ENCODE results near the gene AGAP1.

AGAP1 gene

DNA sequence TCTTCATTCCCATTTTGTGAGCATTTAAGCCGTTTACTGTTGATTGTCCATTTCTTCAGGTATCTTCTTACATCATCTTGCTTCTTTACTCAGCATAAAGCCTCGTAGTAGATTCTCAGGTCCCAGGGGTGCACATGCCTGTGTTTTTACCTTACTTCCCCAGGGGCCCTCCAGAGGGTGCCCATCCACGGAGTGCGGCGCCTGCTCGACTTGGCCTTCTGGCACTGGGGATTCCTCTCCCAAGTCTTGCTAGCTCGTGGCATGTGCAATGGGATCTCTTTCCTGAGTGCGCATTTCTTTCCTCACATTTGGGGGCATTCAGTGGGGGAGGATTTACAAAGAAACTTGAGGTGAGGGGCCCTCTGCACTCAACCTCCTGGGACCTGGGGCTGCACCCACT is 148.1 kb downstream of the AGAP1 start:
- DNase-seq: no peak

DNA sequence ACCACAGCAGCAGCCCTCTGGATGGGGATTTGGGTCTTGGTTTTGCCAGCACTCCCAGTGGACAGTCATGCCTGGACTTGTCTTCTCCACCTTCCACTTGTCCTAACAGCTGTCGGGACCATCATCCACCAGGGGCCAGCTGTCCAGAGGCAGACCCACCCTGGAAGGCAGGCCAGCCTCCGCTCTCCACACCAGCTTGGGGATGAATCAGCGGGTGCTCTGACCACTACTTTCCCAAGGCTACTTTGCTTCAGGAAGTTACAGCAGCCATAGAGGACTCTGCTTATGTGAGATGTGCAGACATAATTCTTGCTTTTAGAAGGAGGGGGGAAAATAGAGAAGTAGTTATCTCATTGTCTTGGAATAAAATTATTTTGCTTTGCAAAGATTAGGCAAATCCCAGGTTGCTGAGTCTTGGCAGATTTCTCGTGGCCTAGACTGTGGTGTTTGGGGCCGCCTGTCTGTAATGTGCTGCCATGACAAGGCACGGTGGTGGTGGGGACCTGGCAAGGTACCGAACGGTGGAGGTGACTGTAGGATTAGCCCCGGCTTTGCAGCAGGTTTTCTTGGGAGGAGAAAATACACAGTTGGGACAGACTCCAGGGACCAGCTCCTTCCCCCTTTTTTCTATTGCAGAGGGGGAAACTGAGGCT is 148.7 kb downstream of the AGAP1 start:
- DNase-seq: no peak

- DNase-seq: peak; percentile 60
Observed at GRCh38 chr2:235643680-235644511, 150.1 kb downstream of the AGAP1 start.

DNA sequence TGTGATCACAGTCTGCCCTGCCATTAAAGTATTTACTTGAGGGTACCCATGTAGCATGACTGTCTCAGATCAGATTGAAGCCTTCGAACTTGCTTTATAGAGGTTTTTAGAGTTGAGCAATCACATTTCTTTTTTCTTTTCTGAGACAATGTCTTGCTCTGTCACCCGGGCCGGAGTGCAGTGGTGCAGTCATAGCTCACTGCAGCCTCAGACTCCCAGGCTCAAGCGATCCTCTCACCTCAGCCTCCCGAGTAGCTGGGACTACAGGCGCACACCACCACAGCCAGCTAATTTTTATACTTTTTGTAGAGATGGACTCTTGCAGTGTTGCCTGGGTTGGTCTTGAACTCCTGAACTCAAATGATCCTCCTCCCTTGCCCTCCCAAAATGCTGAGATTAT is 153.4 kb downstream of the AGAP1 start:
- DNase-seq: no peak

GRCh38 chr2:235647877-235648276 is 154.0 kb downstream of the AGAP1 start:
- no peak for DNase-seq

- no peak for DNase-seq
Observed at GRCh38 chr2:235649418-235649817, 155.6 kb downstream of the AGAP1 start.

DNA sequence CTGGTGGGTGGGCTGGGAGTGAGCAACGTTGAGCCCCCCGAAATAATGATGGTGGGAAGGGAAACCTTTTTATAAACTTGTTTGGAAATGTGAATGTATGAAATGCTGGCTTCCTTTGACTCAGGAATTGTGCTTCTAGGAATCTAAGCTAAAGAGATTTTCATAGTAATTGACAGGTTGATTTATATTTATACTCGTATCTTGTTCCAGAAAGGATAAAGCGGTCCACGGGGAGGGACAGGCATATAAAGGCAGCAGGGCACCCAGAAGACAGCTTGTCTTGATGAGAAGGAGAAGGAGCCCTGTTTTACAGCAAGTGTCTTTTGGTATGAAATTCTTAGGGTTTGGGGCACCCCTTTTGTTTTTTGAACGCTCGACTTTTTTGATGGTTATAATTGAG is 157.8 kb downstream of the AGAP1 start:
- DNase-seq: no peak

DNA sequence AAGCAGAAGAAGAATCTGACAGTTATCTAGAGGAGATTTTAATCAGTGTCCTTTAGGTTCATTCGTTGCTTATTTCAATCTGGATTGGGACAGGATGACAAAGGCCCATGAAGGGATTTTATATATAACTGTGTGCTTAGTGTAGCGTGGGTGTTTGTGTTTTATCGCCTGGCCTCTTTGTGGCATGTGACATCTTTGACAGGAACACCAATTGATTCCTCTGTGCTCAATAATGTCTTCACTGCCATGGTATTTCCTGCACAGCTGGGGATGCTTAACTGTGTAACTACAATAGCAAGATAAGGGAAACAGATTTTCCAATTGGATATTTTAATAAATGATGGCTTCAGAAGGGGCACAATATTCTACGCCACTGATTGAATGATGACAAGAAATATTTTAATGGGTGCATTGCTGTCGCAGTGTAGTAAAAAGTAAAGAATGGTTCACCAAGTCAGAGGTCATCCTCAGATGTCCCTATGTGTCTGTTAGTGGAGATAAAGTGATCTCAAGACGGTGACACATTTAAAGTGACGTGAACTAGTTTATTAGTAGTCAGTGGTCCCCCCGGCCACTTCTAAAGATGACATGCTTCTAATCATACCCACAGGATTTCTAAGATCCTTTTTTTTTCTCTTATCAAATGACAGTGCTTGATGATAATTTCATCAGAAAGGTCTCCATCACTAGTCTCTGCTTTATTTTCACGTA is 160.4 kb downstream of the AGAP1 start:
- DNase-seq: no peak

- no peak for DNase-seq
Observed at GRCh38 chr2:235658351-235659174, 164.7 kb downstream of the AGAP1 start.

DNA sequence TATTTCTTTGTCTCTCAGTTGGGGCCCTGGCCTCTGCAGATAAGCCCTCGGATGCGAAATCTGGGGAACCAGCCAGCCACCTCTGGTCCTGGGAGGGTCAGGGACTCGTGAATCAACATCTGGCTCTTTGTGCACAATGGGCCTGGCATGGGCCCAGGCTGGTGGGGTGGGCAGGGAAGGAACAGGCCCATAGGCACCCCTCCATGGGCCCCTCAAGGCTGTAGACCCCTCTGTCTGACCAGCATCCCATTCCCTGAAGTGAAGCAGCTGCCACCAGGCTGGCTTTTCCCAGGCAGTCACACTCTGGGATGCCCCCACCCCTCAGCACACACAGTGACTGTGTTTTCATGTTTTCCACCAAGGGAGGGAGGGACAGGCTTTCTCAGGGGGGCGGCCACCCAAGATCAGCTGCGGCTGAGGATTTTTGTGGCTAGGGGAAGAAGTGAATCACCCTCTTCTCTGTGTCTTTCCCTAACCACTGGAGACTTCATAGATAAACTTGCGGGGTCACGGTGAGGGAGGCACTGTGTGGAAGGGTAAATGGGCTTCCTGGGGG is 166.0 kb downstream of the AGAP1 start:
- no peak for DNase-seq

DNA sequence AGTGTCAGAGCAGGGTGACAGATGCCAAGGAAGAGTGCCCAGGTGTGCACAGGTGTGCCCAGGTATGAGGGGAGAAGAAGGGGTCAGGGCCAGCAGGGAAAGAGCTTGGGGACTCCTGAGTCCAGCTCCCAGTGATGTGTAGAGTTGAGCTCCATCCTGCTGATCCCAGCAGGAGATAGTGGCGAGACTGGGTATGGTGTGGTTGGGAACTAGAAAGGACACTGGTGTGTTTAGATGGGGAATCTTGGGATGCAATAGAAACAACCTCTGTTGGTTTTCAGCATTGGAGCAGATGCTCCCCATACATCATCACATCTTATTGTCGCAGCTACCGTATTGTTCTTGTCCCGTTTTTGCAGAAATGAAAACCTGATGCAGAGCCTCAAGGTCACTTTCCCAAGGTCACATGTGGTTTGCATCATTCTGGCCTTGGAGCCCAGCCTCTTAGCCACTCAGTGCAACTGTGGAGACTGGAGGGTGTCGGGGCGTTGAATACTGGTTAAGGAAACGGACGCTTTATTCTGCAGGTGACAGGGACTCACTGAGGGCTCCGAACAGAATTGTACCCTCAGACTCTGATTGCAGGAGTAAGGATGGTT is 166.7 kb downstream of the AGAP1 start:
- DNase-seq: no peak

DNA sequence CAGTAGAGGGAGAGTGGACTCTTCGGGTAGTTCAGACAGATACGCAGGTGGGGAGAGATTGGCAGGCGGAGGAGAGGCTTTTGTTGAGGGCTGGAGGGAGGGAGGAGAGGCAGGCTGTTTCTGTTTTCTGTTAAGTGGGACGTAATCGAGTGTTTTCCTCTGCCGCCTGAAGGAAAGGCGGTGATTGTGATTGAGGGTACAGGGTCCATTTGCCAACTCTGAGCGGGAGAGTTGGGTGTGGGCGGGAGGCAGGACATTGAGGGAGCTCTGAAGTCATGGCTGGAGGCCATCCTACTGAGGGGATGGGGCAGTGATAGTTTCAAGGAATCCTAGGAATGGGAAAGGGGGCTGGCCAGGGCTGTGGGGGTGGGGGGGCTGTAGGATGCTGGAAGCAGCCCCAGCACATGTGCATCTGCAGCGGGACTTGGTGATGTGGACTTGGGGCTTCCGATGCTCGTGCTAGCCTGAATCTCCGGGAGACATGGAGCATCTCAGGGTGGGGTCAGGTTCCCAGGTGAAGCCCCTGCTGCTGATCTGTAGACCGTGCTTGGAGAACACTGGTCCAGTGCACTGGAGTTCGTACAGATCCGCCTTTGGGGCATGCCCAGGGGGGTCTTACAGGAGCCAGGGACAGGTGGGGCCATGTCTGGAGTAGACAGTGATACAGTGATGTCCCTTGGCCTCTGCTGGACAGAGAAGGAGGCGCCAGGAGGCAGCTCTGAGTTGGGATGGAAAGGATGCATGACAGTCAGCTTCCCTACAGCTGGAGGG is 167.5 kb downstream of the AGAP1 start:
- DNase-seq: no peak

DNA sequence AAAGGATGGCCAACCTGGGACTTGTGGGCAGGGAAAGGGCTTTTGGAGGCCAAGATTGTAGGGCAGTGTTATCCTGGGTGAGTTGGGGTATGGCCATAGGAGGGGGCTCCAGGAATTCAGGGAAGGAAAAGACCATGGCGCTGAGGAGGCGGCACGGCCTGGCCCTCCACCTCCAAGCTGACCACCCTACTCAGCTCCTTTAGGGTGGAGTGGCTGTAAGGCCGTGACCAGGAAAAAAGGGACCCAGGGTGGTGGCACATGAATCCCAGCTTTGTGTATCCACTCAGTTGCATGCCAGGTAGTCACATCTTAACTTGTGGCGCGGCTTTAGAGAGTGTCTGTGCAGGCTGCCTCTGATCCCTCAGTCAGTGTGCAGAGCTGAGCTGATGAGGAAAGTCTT is 168.1 kb downstream of the AGAP1 start:
- no peak for DNase-seq

DNA sequence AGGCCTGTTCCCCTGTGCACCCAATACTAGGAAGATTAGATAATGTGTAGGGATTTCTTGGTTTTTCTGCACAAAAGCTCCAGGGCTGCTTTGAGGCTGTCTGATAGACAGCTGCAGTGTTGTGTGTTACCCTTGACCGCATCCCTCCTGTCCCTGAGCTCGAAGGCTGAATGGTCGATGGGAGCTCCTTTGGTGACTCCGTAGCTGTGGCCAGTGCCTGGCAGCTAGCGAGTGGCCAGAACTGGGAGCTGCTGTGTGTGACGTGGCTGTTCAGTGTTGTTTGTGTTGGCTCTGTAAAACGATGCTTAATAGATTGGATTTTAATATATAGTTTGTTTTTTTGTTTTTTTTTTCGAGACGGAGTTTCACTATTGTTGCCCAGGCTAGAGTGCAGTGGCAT is 170.0 kb downstream of the AGAP1 start:
- DNase-seq: no peak

- DNase-seq: no peak
Observed at GRCh38 chr2:235665661-235666212, 171.9 kb downstream of the AGAP1 start.

DNA sequence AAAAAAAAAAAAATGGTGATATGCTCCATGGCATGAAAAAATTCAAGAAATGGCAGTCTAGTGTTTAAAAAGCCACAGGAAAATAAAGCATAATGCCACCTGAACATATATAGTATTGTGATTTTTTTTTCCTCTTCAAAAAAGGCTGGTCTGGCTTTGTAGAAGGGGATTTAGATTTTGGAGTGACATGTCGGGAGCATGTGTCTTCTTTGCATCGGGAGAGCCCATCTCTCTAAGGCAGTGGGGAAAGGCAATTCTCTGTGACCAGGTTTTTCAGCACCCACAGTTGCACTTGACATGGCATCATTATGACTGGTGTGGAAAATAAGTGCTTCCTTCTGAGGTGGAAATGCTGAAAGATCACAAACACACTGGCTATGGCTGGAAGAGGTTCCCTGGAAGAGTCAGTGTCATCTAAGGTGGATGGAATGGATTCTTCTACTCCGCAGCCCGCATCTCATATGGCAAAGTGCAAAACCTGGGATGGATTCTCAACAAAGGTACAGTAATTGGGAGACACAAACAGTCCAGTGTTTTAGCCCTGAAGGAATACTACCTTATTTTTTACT is 172.5 kb downstream of the AGAP1 start:
- peak; percentile 79 for DNase-seq

DNA sequence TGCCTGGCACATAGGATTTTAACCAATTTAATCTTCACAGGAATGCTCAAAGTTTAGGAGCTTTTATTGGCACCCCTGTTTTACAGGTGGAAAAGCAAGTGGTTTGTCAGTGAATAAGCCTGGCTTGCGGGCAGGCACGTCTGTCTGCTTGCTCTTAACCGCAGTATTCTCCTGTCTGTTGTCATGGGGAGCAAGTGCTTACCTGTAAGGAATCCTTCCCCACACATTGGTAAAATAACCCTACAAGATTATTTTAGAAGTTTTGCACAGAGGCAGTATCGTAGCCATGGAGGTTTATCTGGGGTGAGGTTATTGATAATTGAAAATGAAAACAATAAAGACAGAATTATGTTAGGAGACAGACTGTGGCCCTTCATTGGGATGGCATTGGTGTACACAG is 174.9 kb downstream of the AGAP1 start:
- DNase-seq: no peak

- DNase-seq: peak; percentile 82
Observed at GRCh38 chr2:235669269-235669831, 175.5 kb downstream of the AGAP1 start.

- peak; percentile 84 for DNase-seq
Observed at GRCh38 chr2:235669983-235670962, 176.4 kb downstream of the AGAP1 start.
